ENCODE measurements around the gene TUBGCP2.
"Not testable (repeated sequence)": the region's sequence is repeated elsewhere in the genome, so short reads cannot be mapped to it uniquely, and the experiment has no call there.

The TUBGCP2 gene

GRCh38 chr10:133322064-133322709 lies 13.5 kb upstream of the TUBGCP2 start:
- H3K4me1 ChIP-seq (ENCODE audit: control insufficient read depth, low read depth, low read length); H3K36me3 ChIP-seq (ENCODE audit: control insufficient read depth, insufficient read depth, low read length); H2BK15ac ChIP-seq (replicated peaks; ENCODE audit: low read depth); DNase-seq; H3K79me1 ChIP-seq (ENCODE audit: low read length); H4K5ac ChIP-seq (ENCODE audit: low read length); H3K23ac ChIP-seq (ENCODE audit: low read length); H3K18ac ChIP-seq (ENCODE audit: low read length); H3K9ac ChIP-seq (ENCODE audit: low read length); H3K79me2 ChIP-seq (ENCODE audit: control insufficient read depth, insufficient read depth, low read length); H2BK120ac ChIP-seq (ENCODE audit: low read depth, low read length); H2BK5ac ChIP-seq (ENCODE audit: low read length); H4K8ac ChIP-seq (ENCODE audit: low read depth, low read length); H3K27ac ChIP-seq (ENCODE audit: low read depth, low read length); H2AK5ac ChIP-seq (ENCODE audit: low read length); H3K4me2 ChIP-seq (ENCODE audit: low read length); H3K4ac ChIP-seq (ENCODE audit: low read depth, low read length); H3K56ac ChIP-seq (ENCODE audit: low read length); H3K4me3 ChIP-seq (ENCODE audit: low read length): not testable (repeated sequence)
- H3K27me3 ChIP-seq (ENCODE audit: insufficient read depth, low read length, poor library complexity): peaks cover 14% of the 10 kb centered on the region
- WGBS (ENCODE audit: extremely low coverage, insufficient coverage, low lambda C conversion rate): no CpG with 5 or more reads among the region's 14 CpGs

GRCh38 chr10:133320852-133321422 lies 12.3 kb upstream of the TUBGCP2 start:
- H3K27me3 ChIP-seq (ENCODE audit: insufficient read depth, low read length, poor library complexity); H3K4me2 ChIP-seq (ENCODE audit: low read length); H3K9ac ChIP-seq (ENCODE audit: low read length); H3K4ac ChIP-seq (ENCODE audit: low read depth, low read length); H3K56ac ChIP-seq (ENCODE audit: low read length); H3K79me2 ChIP-seq (ENCODE audit: control insufficient read depth, insufficient read depth, low read length); H4K8ac ChIP-seq (ENCODE audit: low read depth, low read length); H4K5ac ChIP-seq (ENCODE audit: low read length); H3K27ac ChIP-seq (ENCODE audit: low read depth, low read length); H2BK120ac ChIP-seq (ENCODE audit: low read depth, low read length); H2AK5ac ChIP-seq (ENCODE audit: low read length); H3K18ac ChIP-seq (ENCODE audit: low read length); H2BK15ac ChIP-seq (replicated peaks; ENCODE audit: low read depth); H3K4me3 ChIP-seq (ENCODE audit: low read length); H3K36me3 ChIP-seq (ENCODE audit: control insufficient read depth, insufficient read depth, low read length); H3K79me1 ChIP-seq (ENCODE audit: low read length); DNase-seq; H3K4me1 ChIP-seq (ENCODE audit: control insufficient read depth, low read depth, low read length); H3K23ac ChIP-seq (ENCODE audit: low read length); H2BK5ac ChIP-seq (ENCODE audit: low read length): not testable (repeated sequence)
- WGBS (ENCODE audit: extremely low coverage, insufficient coverage, low lambda C conversion rate): no CpG with 5 or more reads among the region's 6 CpGs

GRCh38 chr10:133318494-133319127 lies 9.9 kb upstream of the TUBGCP2 start:
- Histone ChIP-seq H3K4ac (ENCODE audit: low read depth, low read length) (no peak overlapping the region), H4K5ac (ENCODE audit: low read length) (no peak overlapping the region), H3K36me3 (ENCODE audit: control insufficient read depth, insufficient read depth, low read length) (no peaks in the 10 kb centered on the region), H3K4me2 (ENCODE audit: low read length) (peak overlapping the region; percentile 56), H3K9ac (ENCODE audit: low read length) (peak overlapping the region; percentile 29), H2BK5ac (ENCODE audit: low read length) (no peak overlapping the region), H3K56ac (ENCODE audit: low read length) (peak overlapping the region; percentile 64), H2AK5ac (ENCODE audit: low read length) (no peak overlapping the region), H3K23ac (ENCODE audit: low read length) (no peak overlapping the region), H4K8ac (ENCODE audit: low read depth, low read length) (no peak overlapping the region), H3K27me3 (ENCODE audit: insufficient read depth, low read length, poor library complexity) (no peaks in the 10 kb centered on the region), H3K79me2 (ENCODE audit: control insufficient read depth, insufficient read depth, low read length) (no peaks in the 10 kb centered on the region), H3K79me1 (ENCODE audit: low read length) (no peaks in the 10 kb centered on the region), H3K27ac (ENCODE audit: low read depth, low read length) (no peak overlapping the region), H2BK15ac (replicated peaks; ENCODE audit: low read depth) (no peak overlapping the region), H3K4me3 (ENCODE audit: low read length) (no peak overlapping the region), H3K4me1 (ENCODE audit: control insufficient read depth, low read depth, low read length) (no peaks in the 10 kb centered on the region), H2BK120ac (ENCODE audit: low read depth, low read length) (no peak overlapping the region), H3K18ac (ENCODE audit: low read length) (no peak overlapping the region)
- no CpG with 5 or more reads among the region's 51 CpGs for WGBS (ENCODE audit: extremely low coverage, insufficient coverage, low lambda C conversion rate)
- DNase-seq: peak; percentile 83

- WGBS (ENCODE audit: extremely low coverage, insufficient coverage, low lambda C conversion rate): no CpG with 5 or more reads among the region's 7 CpGs
- no peak for DNase-seq
These were observed 8.1 kb upstream of the TUBGCP2 start for GRCh38 chr10:133316732-133317131.

GRCh38 chr10:133316266-133316665 lies 7.6 kb upstream of the TUBGCP2 start:
- Histone ChIP-seq H2BK120ac (ENCODE audit: low read depth, low read length) (no peak overlapping the region), H3K18ac (ENCODE audit: low read length) (no peak overlapping the region), H3K56ac (ENCODE audit: low read length) (no peak overlapping the region), H3K79me2 (ENCODE audit: control insufficient read depth, insufficient read depth, low read length) (no peaks in the 10 kb centered on the region), H2AK5ac (ENCODE audit: low read length) (no peak overlapping the region), H3K9ac (ENCODE audit: low read length) (no peak overlapping the region), H3K79me1 (ENCODE audit: low read length) (no peaks in the 10 kb centered on the region), H3K27ac (ENCODE audit: low read depth, low read length) (no peak overlapping the region), H2BK15ac (replicated peaks; ENCODE audit: low read depth) (no peak overlapping the region), H3K4me1 (ENCODE audit: control insufficient read depth, low read depth, low read length) (no peaks in the 10 kb centered on the region), H4K5ac (ENCODE audit: low read length) (no peak overlapping the region), H4K8ac (ENCODE audit: low read depth, low read length) (no peak overlapping the region), H3K36me3 (ENCODE audit: control insufficient read depth, insufficient read depth, low read length) (no peaks in the 10 kb centered on the region), H3K4me2 (ENCODE audit: low read length) (no peak overlapping the region), H3K27me3 (ENCODE audit: insufficient read depth, low read length, poor library complexity) (no peaks in the 10 kb centered on the region), H3K23ac (ENCODE audit: low read length) (no peak overlapping the region), H3K4me3 (ENCODE audit: low read length) (no peak overlapping the region), H2BK5ac (ENCODE audit: low read length) (no peak overlapping the region), H3K4ac (ENCODE audit: low read depth, low read length) (no peak overlapping the region)
- no peak for DNase-seq
- WGBS (ENCODE audit: extremely low coverage, insufficient coverage, low lambda C conversion rate): no CpG with 5 or more reads among the region's 9 CpGs

More at GRCh38 chr10:133316732-133317131, 8.1 kb upstream of the TUBGCP2 start:
- no peak overlapping the region for H3K27ac ChIP-seq (ENCODE audit: low read depth, low read length)
- H3K27me3 ChIP-seq (ENCODE audit: insufficient read depth, low read length, poor library complexity): no peaks in the 10 kb centered on the region
- no peaks in the 10 kb centered on the region for H3K79me1 ChIP-seq (ENCODE audit: low read length)
- H3K18ac ChIP-seq (ENCODE audit: low read length): no peak overlapping the region
- no peak overlapping the region for H2BK5ac ChIP-seq (ENCODE audit: low read length)
- no peaks in the 10 kb centered on the region for H3K36me3 ChIP-seq (ENCODE audit: control insufficient read depth, insufficient read depth, low read length)
- no peak overlapping the region for H2AK5ac ChIP-seq (ENCODE audit: low read length)
- H3K79me2 ChIP-seq (ENCODE audit: control insufficient read depth, insufficient read depth, low read length): no peaks in the 10 kb centered on the region
- no peak overlapping the region for H3K4ac ChIP-seq (ENCODE audit: low read depth, low read length)
- no peak overlapping the region for H3K56ac ChIP-seq (ENCODE audit: low read length)
- no peak overlapping the region for H3K4me2 ChIP-seq (ENCODE audit: low read length)
- H2BK120ac ChIP-seq (ENCODE audit: low read depth, low read length): no peak overlapping the region
- H2BK15ac ChIP-seq (replicated peaks; ENCODE audit: low read depth): no peak overlapping the region
- no peak overlapping the region for H4K5ac ChIP-seq (ENCODE audit: low read length)
- no peak overlapping the region for H3K4me3 ChIP-seq (ENCODE audit: low read length)
- H3K4me1 ChIP-seq (ENCODE audit: control insufficient read depth, low read depth, low read length): no peaks in the 10 kb centered on the region
- no peak overlapping the region for H4K8ac ChIP-seq (ENCODE audit: low read depth, low read length)
- no peak overlapping the region for H3K23ac ChIP-seq (ENCODE audit: low read length)
- no peak overlapping the region for H3K9ac ChIP-seq (ENCODE audit: low read length)

Data from mesendoderm (in vitro differentiated cells).